ENCODE measurements around the gene LYPD6B. TPM values are rescaled to one million over a fixed set of nuclear protein-coding genes. Genes with fewer than 3 reads are reported as not detected.

Gene LYPD6B
- total RNA-seq, 1 donor from 2014 or later, result 0.58 TPM

- peaks cover 22% of the 10 kb centered on the region for H3K27me3 Mint-ChIP-seq
- intact Hi-C loops (cut with micrococcal nuclease), result loop anchor here (5.0 kb wide), 1 partner anchor 125 kb away; no protein-coding TSS in a partner anchor
- CTCF ChIA-PET, result no interaction called here
These were observed 108.4 kb downstream of the LYPD6B start for GRCh38 chr2:149146876-149147275.

GRCh38 chr2:149148194-149149006 is 109.9 kb downstream of the LYPD6B start:
- Mint-ChIP-seq H3K27me3 (peaks cover 32% of the 10 kb centered on the region), H3K36me3 (ENCODE audit: low read depth) (no peaks in the 10 kb centered on the region), H3K27ac (no peak overlapping the region), H3K9me3 (no peaks in the 10 kb centered on the region), H3K4me1 (peaks cover 18% of the 10 kb centered on the region), H3K4me3 (no peak overlapping the region)
- intact Hi-C loops (cut with micrococcal nuclease), result loop anchor here (5.0 kb wide), 1 partner anchor 126 kb away; no protein-coding TSS in a partner anchor
- no peak for TF ChIP-seq CTCF (IDR thresholded peaks at IDR 0.05)
- ATAC-seq (ENCODE audit: low read depth) (no peak), DNase-seq (no peak)
- POLR2A ChIA-PET, result no interaction called here
- CTCF ChIA-PET, result no interaction called here

More at GRCh38 chr2:149146876-149147275, 108.4 kb downstream of the LYPD6B start:
- Mint-ChIP-seq H3K4me3 (no peak overlapping the region), H3K4me1 (peaks cover 15% of the 10 kb centered on the region), H3K9me3 (no peaks in the 10 kb centered on the region), H3K27ac (no peak overlapping the region), H3K36me3 (ENCODE audit: low read depth) (no peaks in the 10 kb centered on the region)
- DNase-seq (no peak), ATAC-seq (ENCODE audit: low read depth) (no peak)
- POLR2A ChIA-PET, result no interaction called here
- TF ChIP-seq CTCF (IDR thresholded peaks at IDR 0.05), result no peak

- no peak for TF ChIP-seq CTCF (IDR thresholded peaks at IDR 0.05)
- Mint-ChIP-seq H3K4me3 (no peak overlapping the region), H3K9me3 (no peaks in the 10 kb centered on the region), H3K4me1 (peaks cover 18% of the 10 kb centered on the region), H3K36me3 (ENCODE audit: low read depth) (no peaks in the 10 kb centered on the region), H3K27ac (no peak overlapping the region), H3K27me3 (peaks cover 35% of the 10 kb centered on the region)
- DNase-seq (no peak), ATAC-seq (ENCODE audit: low read depth) (no peak)
- ChIA-PET POLR2A (no interaction called here), CTCF (no interaction called here)
- intact Hi-C loops (cut with micrococcal nuclease), result loop anchor here (5.0 kb wide), 1 partner anchor 127 kb away; no protein-coding TSS in a partner anchor
These were observed 110.5 kb downstream of the LYPD6B start for GRCh38 chr2:149149007-149149297.

- H3K4me1 Mint-ChIP-seq, result peaks cover 3% of the 10 kb centered on the region
- CTCF ChIA-PET, result no interaction called here
- H3K27me3 Mint-ChIP-seq, result peaks cover 38% of the 10 kb centered on the region
- no peak overlapping the region for H3K27ac Mint-ChIP-seq
- POLR2A ChIA-PET, result interaction anchor here (0.6 kb wide), 1 partner anchor 17 kb away, joined by 9 read pairs; no protein-coding TSS in a partner anchor
- no peak for ATAC-seq (ENCODE audit: low read depth)
- no peaks in the 10 kb centered on the region for H3K9me3 Mint-ChIP-seq
- no peaks in the 10 kb centered on the region for H3K36me3 Mint-ChIP-seq (ENCODE audit: low read depth)
- no peak overlapping the region for H3K4me3 Mint-ChIP-seq
- no peak for DNase-seq
- TF ChIP-seq CTCF (IDR thresholded peaks at IDR 0.05), result no peak
- intact Hi-C loops (cut with micrococcal nuclease), result no loop called here
These were observed 114.0 kb downstream of the LYPD6B start for GRCh38 chr2:149152469-149152953.

- no peaks in the 10 kb centered on the region for H3K36me3 Mint-ChIP-seq (ENCODE audit: low read depth)
- no peak overlapping the region for H3K27ac Mint-ChIP-seq
- peaks cover 5% of the 10 kb centered on the region for H3K4me1 Mint-ChIP-seq
- no peak for DNase-seq
- no peaks in the 10 kb centered on the region for H3K9me3 Mint-ChIP-seq
- H3K27me3 Mint-ChIP-seq, result peaks cover 39% of the 10 kb centered on the region
- intact Hi-C loops (cut with micrococcal nuclease), result no loop called here
- ChIA-PET POLR2A (no interaction called here), CTCF (no interaction called here)
- no peak for TF ChIP-seq CTCF (IDR thresholded peaks at IDR 0.05)
- no peak overlapping the region for H3K4me3 Mint-ChIP-seq
- no peak for ATAC-seq (ENCODE audit: low read depth)
These were observed 116.9 kb downstream of the LYPD6B start for GRCh38 chr2:149155196-149155969.
